Progenitor cell of endocrine pancreas (in vitro differentiated cells): ENCODE data around the gene PRKCQ. TPM values are rescaled to one million over a fixed set of nuclear protein-coding genes. Genes with fewer than 3 reads are reported as not detected.

Source experiments
- DNase-seq: peaks from one replicate; pipeline ENCODE4 v3.0.0; 2021; ENCODE audit warnings: low spot score; ENCODE audit not compliant: unreplicated experiment
- H3K27ac Mint-ChIP-seq: 2 replicates; pipeline ENCODE4 v1.8.0; 2021; ENCODE audit warnings: mild to moderate bottlenecking, moderate library complexity, mixed read lengths
- H3K27me3 Mint-ChIP-seq: 2 replicates; pipeline ENCODE4 v1.8.0; 2021; ENCODE audit warnings: mixed read lengths
- H3K36me3 Mint-ChIP-seq: 2 replicates; pipeline ENCODE4 v1.8.0; 2022; ENCODE audit warnings: mixed read lengths; ENCODE audit not compliant: insufficient read depth
- H3K4me1 Mint-ChIP-seq: 2 replicates; pipeline ENCODE4 v1.8.0; 2021; ENCODE audit warnings: low read depth, mixed read lengths
- H3K4me3 Mint-ChIP-seq: 2 replicates; pipeline ENCODE4 v1.8.0; 2021; ENCODE audit warnings: low read depth, mild to moderate bottlenecking, moderate library complexity, mixed read lengths
- H3K9me3 Mint-ChIP-seq: 2 replicates; pipeline ENCODE4 v1.8.0; 2021; ENCODE audit warnings: low read depth, mixed read lengths
- CTCF ChIP-seq: fragments of 200-600 bp; sonication (generic); IDR thresholded peaks from one replicate; pipeline ENCODE4 v1.5.0; 2021; ENCODE audit warnings: antibody characterized with exemption, mild to moderate bottlenecking; ENCODE audit not compliant: unreplicated experiment
- total RNA-seq: library from RNA; stranded (reverse); gene quantifications from 2 replicates; pipeline ENCODE4 v1.2.1, GENCODE V29; 2021

PRKCQ gene
- total RNA-seq, 1 donor from 2014 or later: 5.6 TPM

- no peaks in the 10 kb centered on the region for H3K9me3 Mint-ChIP-seq
- no peak for DNase-seq
- TF ChIP-seq CTCF: no peak
These were observed 39.6 kb upstream of the PRKCQ start for GRCh38 chr10:6619660-6620059.

GRCh38 chr10:6618340-6618739 lies 38.3 kb upstream of the PRKCQ start:
- Mint-ChIP-seq H3K36me3 (no peaks in the 10 kb centered on the region), H3K27me3 (peaks cover 11% of the 10 kb centered on the region), H3K4me1 (peaks cover 2% of the 10 kb centered on the region), H3K27ac (no peak overlapping the region), H3K9me3 (peaks cover 4% of the 10 kb centered on the region), H3K4me3 (no peak overlapping the region)
- no peak for TF ChIP-seq CTCF
- DNase-seq: no peak

More at GRCh38 chr10:6619660-6620059, 39.6 kb upstream of the PRKCQ start:
- Mint-ChIP-seq H3K27me3 (peaks cover 13% of the 10 kb centered on the region), H3K4me1 (peaks cover 2% of the 10 kb centered on the region), H3K4me3 (no peak overlapping the region), H3K27ac (no peak overlapping the region), H3K36me3 (no peaks in the 10 kb centered on the region)

GRCh38 chr10:6617309-6618076 lies 37.4 kb upstream of the PRKCQ start:
- no peak for DNase-seq
- Mint-ChIP-seq H3K27ac (no peak overlapping the region), H3K36me3 (no peaks in the 10 kb centered on the region), H3K4me3 (no peak overlapping the region), H3K9me3 (peaks cover 4% of the 10 kb centered on the region), H3K4me1 (peaks cover 2% of the 10 kb centered on the region), H3K27me3 (peaks cover 2% of the 10 kb centered on the region)
- no peak for TF ChIP-seq CTCF

DNA sequence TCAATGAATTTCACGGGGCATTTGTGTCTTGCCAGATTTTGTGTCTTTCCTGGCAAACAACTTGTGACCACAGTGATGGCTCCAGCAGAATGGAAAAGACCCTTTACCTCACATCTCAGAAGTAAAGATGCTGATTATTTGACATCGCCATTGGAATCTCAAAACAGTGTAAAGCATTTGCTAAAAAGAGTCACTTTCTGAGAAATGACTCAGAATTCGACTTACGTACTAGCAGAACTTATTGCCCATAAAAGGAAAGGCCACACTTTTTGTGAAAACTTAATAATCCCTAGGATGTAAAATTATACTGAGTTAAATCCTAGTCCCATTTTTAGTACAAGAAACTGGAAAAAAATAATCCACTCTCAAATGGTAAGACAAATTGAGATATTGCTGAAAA lies 35.9 kb upstream of the PRKCQ start:
- Mint-ChIP-seq H3K4me3 (no peak overlapping the region), H3K27ac (no peak overlapping the region), H3K36me3 (no peaks in the 10 kb centered on the region), H3K27me3 (peaks cover 2% of the 10 kb centered on the region), H3K9me3 (peaks cover 4% of the 10 kb centered on the region), H3K4me1 (no peaks in the 10 kb centered on the region)
- DNase-seq: no peak
- TF ChIP-seq CTCF: no peak

GRCh38 chr10:6612371-6612770 lies 32.3 kb upstream of the PRKCQ start:
- Mint-ChIP-seq H3K4me3 (no peak overlapping the region), H3K4me1 (no peaks in the 10 kb centered on the region), H3K36me3 (no peaks in the 10 kb centered on the region), H3K9me3 (peaks cover 8% of the 10 kb centered on the region), H3K27ac (no peak overlapping the region), H3K27me3 (peaks cover 2% of the 10 kb centered on the region)
- no peak for DNase-seq
- no peak for TF ChIP-seq CTCF
